Kidney capillary endothelial cell (primary cell): ENCODE results near the gene AP1M1.

ENCODE experiments used
- DNase-seq: peaks from one replicate; pipeline ENCODE4 v3.0.0-alpha.2; 2018; ENCODE audit warnings: low spot score

Gene AP1M1

DNA sequence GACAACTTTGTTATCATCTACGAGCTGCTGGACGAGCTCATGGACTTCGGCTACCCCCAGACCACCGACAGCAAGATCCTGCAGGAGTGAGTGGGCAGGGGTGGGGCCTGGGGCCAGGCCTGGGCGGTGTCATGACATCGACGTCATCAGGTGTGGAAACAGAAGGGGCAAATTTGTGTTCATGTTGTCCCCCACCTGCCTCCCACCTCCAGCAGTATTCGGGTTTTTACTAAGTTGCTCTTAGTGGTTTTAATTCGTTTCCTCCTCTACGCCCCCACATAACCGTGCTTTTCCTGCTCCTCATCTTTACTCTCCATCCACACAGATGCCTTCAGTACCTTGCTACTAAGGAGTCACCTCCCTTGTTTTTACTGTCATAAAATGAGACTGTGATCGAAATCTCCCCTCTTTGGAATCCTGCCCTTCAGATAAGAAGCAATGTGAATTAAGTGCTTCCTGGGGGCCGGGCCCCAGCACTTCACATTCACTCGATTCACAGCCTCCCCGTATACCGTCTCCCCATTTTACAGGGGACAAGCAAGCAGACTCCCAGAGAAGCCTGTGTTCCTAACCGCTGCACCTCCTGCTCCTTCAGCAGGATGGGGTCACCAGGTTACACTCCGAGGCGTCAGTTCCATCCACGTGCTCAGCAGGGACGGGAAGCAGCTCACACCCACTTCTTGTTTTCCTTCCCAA lies 10.5 kb downstream of the AP1M1 start:
- DNase-seq, result no peak

GRCh38 chr19:16208847-16209665 lies 11.3 kb downstream of the AP1M1 start:
- no peak for DNase-seq

DNA sequence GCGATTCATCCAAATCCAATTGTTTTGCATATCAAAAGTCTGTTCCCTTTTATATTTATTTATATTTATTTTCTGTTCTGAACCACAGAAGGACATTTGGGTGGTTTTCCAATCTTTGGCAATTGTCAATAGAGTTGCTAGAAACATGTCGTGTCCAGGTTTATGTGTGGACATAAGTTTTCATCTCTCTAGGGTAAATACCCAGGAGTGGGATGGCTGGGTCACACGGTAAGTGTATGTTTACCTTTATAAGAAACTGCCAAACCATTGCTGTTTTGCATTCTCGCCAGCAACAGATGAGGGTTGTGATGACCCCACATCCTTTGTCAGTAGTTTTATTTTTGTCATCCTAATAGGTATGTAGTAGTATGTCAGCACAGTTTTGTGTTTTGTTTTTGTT lies 12.5 kb downstream of the AP1M1 start:
- no peak for DNase-seq

DNA sequence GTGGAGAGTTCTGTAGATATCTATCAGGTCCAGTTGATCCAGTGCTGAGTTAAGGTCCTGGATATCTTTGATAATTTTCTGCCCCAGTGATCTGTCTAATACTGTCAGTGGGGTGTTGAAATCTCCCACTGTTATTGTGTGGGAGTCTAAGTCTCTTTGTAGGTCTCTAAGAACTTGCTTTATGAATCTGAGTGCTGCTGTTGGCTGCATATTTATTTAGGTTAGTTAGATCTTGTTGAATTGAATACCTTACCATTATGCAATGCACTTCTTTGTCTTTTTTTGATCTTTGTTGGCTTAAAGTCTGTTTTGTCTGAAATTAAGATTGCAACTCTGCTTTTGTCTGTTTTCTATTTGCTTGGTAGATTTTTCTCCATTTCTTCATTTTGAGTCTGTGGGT lies 15.4 kb downstream of the AP1M1 start:
- DNase-seq, result no peak

DNA sequence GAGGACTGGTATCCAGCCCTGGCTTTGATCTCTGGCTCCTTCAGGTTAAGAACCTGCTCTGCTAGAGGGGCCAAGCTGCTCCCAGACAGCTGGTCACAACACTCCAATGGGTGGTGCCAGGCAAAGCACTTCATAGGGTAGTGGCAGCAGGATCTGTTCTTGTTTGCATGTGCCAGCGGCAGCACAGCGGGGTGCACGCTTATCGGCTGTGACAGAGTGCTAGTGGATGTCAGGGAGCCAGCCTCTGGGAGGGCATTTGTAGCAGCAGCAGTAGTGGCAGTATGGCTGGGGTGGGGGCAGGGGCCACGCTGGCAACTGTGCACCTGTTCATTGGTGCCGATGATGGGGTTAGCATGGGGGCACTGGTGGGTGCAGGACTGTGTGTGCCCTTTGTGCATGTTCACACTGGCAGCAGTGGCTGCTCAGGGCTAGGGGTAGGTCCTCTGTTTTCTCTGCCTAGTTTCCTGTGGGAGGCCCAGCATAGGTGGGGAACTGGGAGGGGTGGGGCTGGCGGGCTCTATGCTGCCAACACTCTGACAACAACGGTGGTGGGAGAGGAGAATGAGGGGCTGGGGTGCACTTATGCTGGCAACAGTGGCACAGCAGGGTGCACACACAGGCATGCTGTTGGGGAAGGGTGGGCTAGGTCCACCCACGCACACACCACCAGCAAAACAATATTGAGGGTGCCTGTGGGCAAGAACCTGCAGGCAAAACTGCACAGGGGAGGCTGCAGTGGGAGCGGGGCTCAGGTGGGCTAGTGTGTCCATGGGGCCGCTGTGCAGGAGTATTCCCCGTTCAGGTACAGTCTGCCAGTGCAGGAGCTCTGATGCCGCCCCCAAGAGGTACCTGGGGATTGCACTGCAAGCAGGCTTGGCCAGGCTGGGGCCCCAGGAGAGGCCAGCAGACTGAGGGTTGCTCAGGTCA lies 19.3 kb downstream of the AP1M1 start:
- no peak for DNase-seq

DNA sequence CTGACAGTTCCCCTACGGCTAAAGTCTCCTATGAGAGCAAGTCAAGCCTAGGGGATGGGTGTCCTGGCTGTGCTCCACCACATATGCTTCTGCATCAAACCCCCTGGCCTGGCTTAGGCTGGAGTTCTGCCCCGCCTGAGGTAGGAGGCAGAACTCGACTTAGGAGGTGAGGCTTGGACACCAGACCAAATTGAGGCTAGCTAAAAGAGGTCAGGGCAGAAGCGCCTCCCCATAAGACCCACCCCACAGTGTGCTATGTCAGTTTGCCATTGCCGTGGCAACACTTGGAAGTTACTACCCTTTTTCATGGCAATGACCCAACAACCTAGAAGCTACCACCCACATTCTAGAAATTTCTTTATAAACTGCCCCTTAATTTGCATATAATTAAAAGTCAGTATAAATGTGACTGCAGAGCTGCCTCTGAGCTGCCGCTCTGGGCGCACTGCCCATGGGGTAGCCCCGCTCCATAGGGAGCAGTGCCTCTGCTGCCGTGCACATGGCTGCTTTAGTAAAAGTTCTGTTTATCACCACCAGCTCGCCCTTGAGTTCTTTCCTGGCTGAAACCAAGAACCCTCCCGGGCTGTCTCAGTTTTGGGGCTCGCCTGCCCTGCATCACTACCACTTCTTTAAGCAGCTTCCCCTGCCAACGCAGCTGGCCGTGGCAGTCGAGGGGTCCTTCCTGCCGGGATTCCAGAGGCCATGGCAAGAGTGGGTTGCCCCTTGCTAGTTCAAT lies 20.2 kb downstream of the AP1M1 start:
- no peak for DNase-seq

GRCh38 chr19:16218851-16219250 lies 21.1 kb downstream of the AP1M1 start:
- no peak for DNase-seq

DNA sequence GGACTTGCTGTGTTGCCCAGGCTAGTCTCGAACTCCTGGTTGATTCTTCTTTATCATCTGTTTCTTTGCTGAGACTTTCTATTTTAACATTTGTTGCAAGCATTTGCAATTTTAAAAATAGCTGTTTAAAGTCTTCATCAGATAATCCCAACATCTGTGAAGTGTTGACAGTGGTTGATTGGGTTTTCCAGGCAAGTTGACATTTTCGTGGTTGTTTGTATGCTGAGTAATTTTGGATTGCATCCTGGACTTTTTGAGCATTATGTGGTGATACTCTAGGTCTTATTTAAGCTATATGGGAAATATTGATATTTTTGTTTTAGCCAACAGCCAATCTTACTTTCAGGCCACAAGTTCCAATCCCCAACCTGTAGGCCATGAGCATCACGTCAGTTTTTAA lies 25.1 kb downstream of the AP1M1 start:
- no peak for DNase-seq

DNA sequence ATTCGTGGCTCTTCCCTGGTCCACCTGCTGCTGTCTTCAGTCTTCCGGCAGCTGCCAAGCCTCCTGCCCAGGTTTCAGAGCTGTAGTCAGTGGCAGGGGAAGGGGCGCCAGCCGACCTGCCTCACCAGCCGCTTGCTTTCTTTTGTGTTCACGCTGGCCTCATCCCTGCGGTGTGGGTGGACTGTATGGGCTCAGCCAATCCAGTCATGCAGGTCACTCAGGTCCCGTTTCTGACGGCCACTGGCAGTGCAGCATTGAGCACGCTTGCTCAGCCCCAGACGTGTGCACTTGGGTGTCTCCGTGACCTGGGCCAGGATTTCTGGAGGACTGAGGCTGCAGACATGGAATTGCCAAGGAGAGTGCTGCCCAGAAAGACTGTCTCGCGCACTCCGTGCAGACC lies 26.0 kb downstream of the AP1M1 start:
- DNase-seq, result no peak

DNA sequence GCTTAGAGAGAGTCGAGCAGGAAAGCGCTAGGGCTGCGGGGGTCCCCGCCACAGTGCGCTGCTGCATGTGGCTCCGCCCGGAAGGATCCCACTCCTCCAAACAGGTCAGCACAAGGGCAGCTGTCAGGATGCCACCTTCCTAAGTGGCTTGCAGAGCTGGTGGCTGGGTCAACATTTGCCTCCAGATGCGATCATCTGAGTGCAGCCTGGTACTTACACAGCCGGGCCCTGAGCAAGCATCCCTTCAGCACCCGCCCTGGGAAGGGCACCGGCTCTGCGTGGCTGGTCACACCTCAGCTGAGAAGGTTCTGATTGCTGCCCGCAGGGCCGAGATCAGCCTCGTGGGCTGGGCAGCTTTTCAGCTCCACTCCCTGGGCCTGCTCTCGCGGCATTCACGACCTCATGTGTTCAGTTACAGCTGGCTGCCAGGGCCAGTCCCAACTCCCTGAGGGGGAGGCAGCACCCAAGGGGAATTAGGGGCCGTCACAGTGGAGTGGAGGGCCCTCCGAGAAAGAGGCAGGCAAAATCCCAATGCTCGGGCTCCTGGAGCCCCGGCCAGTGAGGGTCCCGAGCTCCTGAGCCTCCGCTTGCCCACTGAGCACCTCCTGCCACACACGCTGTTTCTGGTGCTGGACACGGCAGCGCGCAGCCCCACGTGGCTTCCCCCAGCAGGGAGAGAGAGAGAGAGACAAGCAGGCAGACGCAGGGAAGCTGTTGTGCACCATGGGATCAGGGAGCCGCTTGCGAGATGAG lies 26.8 kb downstream of the AP1M1 start:
- no peak for DNase-seq

- no peak for DNase-seq
Measured at GRCh38 chr19:16225279-16226183, 27.8 kb downstream of the AP1M1 start.

DNA sequence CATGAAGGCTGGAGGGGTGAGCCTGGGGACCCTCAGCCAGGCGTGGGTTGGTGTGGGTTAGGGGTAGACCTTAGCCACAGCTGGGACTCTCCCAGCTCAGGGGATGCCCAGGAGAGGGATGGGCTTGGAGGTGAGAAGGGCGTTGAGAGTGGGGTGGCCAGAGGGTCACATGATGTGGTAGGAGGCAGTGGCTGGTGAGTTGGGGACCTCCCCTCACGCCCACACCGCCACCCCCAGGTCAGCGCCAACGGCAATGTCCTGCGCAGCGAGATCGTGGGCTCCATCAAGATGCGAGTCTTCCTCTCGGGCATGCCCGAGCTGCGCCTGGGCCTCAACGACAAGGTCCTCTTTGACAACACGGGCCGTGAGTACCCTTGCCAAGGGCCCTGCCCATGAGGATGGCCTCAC lies 28.5 kb downstream of the AP1M1 start:
- no peak for DNase-seq

GRCh38 chr19:16226878-16227836 lies 29.4 kb downstream of the AP1M1 start:
- no peak for DNase-seq

GRCh38 chr19:16227837-16228636 lies 30.3 kb downstream of the AP1M1 start:
- no peak for DNase-seq

DNA sequence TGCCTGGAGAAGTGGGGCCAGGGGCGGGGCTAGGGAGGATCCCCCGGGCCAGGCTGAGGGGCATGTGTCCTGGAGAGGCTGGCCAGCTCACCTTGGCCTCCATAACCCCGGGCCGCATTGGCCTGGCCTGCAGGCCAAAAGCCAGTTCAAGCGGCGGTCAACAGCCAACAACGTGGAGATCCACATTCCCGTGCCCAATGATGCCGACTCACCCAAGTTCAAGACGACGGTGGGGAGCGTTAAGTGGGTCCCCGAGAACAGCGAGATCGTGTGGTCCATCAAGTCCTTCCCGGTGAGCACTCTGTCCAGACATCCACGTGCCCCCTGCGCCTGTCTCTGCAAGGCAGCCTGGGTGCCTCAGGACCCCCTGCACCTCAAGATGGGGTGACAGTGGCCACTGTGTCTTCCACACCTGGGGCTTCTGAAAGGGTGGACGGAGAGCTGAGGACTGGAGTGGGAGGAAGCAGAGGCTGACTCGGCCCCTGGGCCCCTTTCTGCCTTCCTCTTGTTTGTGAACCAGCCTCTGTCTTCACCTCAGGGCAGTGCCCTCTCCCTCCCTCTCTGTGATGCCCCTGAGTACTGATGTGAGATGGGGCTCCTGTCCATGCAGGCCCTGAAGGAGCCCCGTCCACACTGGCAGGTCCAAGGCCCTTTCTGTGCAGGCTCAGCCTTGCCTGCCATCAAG lies 31.1 kb downstream of the AP1M1 start:
- no peak for DNase-seq

DNA sequence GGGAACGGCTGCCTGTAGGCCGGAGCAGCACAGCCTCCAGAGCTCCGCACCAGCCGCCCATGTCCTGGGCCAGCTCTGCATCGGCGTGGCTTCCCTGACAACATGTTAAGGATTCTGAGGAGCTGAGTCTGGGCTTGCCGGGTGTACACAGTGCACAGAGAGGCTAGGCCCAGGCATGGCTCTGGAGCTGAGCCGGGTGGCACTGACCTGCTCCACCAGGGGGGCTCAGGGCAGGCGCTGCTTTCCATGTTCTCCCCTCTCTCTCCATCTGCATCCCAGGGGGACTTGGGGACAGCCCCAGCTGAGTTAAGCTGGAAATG lies 31.6 kb downstream of the AP1M1 start:
- no peak for DNase-seq

- DNase-seq, result no peak
Measured at GRCh38 chr19:16232127-16232526, 34.4 kb downstream of the AP1M1 start.

- DNase-seq, result no peak
Measured at GRCh38 chr19:16232568-16232967, 34.9 kb downstream of the AP1M1 start.
